ENCODE results near the gene TTC12. TPM values are rescaled to one million over a fixed set of nuclear protein-coding genes. Genes with fewer than 3 reads are reported as not detected.

The TTC12 gene
- 14.7 TPM for polyA plus RNA-seq (2013, experiment 1 of 2)
- 14.2 TPM for polyA plus RNA-seq (2013, experiment 2 of 2)

DNA sequence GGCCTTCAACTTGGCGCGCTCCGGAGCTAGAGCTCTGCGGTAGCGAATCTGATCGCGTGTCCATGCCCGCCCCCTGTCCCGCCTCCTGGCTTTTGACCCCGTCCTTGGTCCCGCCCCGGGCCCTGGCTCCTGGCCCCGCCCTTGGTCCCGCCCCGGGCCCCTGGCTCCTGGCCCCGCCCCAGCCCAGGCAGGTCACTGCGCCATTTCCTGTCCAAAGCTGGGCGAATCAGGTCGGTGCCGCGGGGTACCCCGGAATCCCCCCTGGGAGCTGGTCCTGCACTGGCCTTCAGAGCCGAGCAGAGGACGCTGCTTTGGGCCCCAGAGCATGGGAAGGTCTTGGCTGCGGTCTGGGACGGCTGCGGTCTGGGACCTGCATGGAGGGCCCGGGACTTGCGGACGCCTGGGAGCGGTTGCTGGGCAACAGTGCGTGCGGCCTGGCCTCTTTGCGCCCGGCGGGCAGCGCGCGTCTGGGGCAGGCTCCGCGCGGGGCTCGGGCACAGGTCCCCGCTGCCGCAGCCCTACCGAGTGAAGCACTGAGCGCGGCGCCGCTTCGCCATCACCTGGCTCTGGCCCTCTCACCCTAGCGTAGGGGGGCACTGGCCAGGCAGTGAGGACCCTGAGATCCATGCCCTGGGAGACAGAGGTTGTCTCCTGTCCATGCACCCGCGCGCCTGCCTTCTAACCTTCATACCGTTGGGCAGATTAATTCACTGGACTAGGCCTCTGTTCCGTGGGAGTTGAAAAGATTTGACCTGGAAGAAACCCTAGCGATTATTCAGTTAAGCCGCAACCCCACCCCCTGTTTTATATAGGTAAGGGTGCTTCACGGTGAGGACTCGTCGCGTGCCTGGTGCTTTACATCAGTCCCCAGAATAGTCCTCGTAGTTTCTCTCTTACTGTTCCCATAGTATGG lies at the start of gene TTC12:
Gene TTC12, plus strand, starts transcription at position 195 of the 913 bp plus-strand sequence. CDS start 1,675 bp downstream, outside the sequence.
- no peak within 1 kb of the TSS for H2BK12ac ChIP-seq (ENCODE audit: low read length)
- H4K91ac ChIP-seq (ENCODE audit: low read depth, low read length, poor library complexity), result no peak within 1 kb of the TSS
- peaks cover 0 to 18% of the 10 kb centered on the region in 2 donors for H3K36me3 ChIP-seq (replicated peaks in 1 of 2; ENCODE audit: control insufficient read depth in 2 of 2, insufficient read depth in 2 of 2, low read length in 2 of 2)
- no peak within 1 kb of the TSS for H3K4ac ChIP-seq (ENCODE audit: low read length)
- WGBS, 2 donors (ENCODE audit: extremely low coverage in 2 of 2, insufficient read length in 2 of 2, insufficient replicate concordance in 1 of 2), result no CpG with 5 or more reads among the region's 64 CpGs
- H2BK120ac ChIP-seq (ENCODE audit: low read depth, low read length), result no peak within 1 kb of the TSS
- DNase-seq (ENCODE audit: low spot score), result peak; percentile 88
- H3K79me1 ChIP-seq (ENCODE audit: low read depth, low read length), result no peaks in the 10 kb centered on the region
- peak within 1 kb of the TSS; percentile 59 for H2BK15ac ChIP-seq (ENCODE audit: low read length)
- H2AK5ac ChIP-seq (ENCODE audit: low read depth, low read length), result no peak within 1 kb of the TSS
- H3K23ac ChIP-seq (ENCODE audit: low read depth, low read length, poor library complexity), result peak within 1 kb of the TSS; percentile 62
- H2BK5ac ChIP-seq (ENCODE audit: low read length), result peak within 1 kb of the TSS; percentile 55
- peak within 1 kb of the TSS; percentile 98 for H2AFZ ChIP-seq (ENCODE audit: low read length)
- H3K4me3 ChIP-seq (ENCODE audit: low read length in 2 of 2), result peak within 1 kb of the TSS; percentile 88 to 99
- H3K4me1 ChIP-seq (ENCODE audit: control insufficient read depth in 2 of 2, insufficient read depth in 1 of 2, low read depth in 1 of 2, low read length in 2 of 2), result peaks cover 0 to 4% of the 10 kb centered on the region in 2 donors
- peak within 1 kb of the TSS; percentile 74 for H3K27ac ChIP-seq (replicated peaks; ENCODE audit: low read length)
- peaks cover 0 to 32% (median 12%) of the 10 kb centered on the region in 3 experiments for H3K27me3 ChIP-seq (ENCODE audit: control insufficient read depth in 3 of 3, insufficient read depth in 3 of 3, low read depth in 1 of 3, low read length in 3 of 3)
- H3K18ac ChIP-seq (ENCODE audit: low read length), result peak within 1 kb of the TSS; percentile 95
- H3K9ac ChIP-seq (ENCODE audit: low read depth, low read length, poor library complexity), result peak within 1 kb of the TSS; percentile 99
- H3K9me3 ChIP-seq (replicated peaks in 1 of 2; ENCODE audit: control insufficient read depth in 2 of 2, insufficient read depth in 1 of 2, low read depth in 1 of 2, low read length in 2 of 2), result peaks cover 0 to 2% of the 10 kb centered on the region in 2 donors
- peak within 1 kb of the TSS; percentile 94 for H3K14ac ChIP-seq (ENCODE audit: low read length)
- H4K8ac ChIP-seq (ENCODE audit: low read depth, low read length), result peak within 1 kb of the TSS; percentile 83
- H3K4me2 ChIP-seq (ENCODE audit: insufficient read depth, low read length, poor library complexity, severe bottlenecking), result peak within 1 kb of the TSS; percentile 72

DNA sequence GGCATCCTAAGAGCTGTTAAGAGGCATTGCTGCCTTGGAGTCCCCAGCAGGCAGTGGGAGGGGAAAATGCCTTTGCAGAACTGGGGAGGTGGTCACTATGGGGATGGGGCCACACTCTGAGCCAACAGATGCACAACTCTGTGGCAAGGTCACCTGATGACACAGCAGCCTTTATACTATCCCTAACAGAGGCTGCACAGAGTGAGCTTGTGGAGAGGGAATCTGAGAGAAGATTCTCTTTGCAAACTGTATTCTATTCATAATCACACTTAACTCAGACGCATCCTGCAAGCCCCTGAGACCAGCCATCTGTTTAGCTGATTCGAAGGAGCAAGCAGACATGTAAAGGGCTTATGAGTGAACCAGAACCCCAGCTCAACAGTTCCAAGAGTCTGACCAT lies 49.0 kb upstream of the TTC12 start:
- Histone ChIP-seq H2BK120ac (ENCODE audit: low read depth, low read length) (no peak overlapping the region), H3K14ac (ENCODE audit: low read length) (no peak overlapping the region), H3K23ac (ENCODE audit: low read depth, low read length, poor library complexity) (no peak overlapping the region), H4K8ac (ENCODE audit: low read depth, low read length) (no peak overlapping the region), H3K18ac (ENCODE audit: low read length) (no peak overlapping the region), H3K27ac (replicated peaks; ENCODE audit: low read length) (no peak overlapping the region), H2BK5ac (ENCODE audit: low read length) (no peak overlapping the region), H3K4me3 (ENCODE audit: low read length in 2 of 2) (no peak overlapping the region), H3K4me1 (ENCODE audit: control insufficient read depth in 2 of 2, insufficient read depth in 1 of 2, low read depth in 1 of 2, low read length in 2 of 2) (no peaks in the 10 kb centered on the region), H3K4me2 (ENCODE audit: insufficient read depth, low read length, poor library complexity, severe bottlenecking) (no peak overlapping the region), H2BK15ac (ENCODE audit: low read length) (no peak overlapping the region), H2AK5ac (ENCODE audit: low read depth, low read length) (no peak overlapping the region), H3K4ac (ENCODE audit: low read length) (no peak overlapping the region), H3K36me3 (replicated peaks in 1 of 2; ENCODE audit: control insufficient read depth in 2 of 2, insufficient read depth in 2 of 2, low read length in 2 of 2) (peaks cover 0 to 8% of the 10 kb centered on the region in 2 donors), H3K79me1 (ENCODE audit: low read depth, low read length) (no peaks in the 10 kb centered on the region), H2AFZ (ENCODE audit: low read length) (no peak overlapping the region), H4K91ac (ENCODE audit: low read depth, low read length, poor library complexity) (no peak overlapping the region), H3K27me3 (ENCODE audit: control insufficient read depth in 3 of 3, insufficient read depth in 3 of 3, low read depth in 1 of 3, low read length in 3 of 3) (no peaks in the 10 kb centered on the region), H3K9me3 (replicated peaks in 1 of 2; ENCODE audit: control insufficient read depth in 2 of 2, insufficient read depth in 1 of 2, low read depth in 1 of 2, low read length in 2 of 2) (no peaks in the 10 kb centered on the region), H2BK12ac (ENCODE audit: low read length) (no peak overlapping the region), H3K9ac (ENCODE audit: low read depth, low read length, poor library complexity) (no peak overlapping the region)
- no peak for DNase-seq (ENCODE audit: low spot score)
- no CpG with 5 or more reads among the region's 2 CpGs for WGBS, 2 donors (ENCODE audit: extremely low coverage in 2 of 2, insufficient read length in 2 of 2, insufficient replicate concordance in 1 of 2)

DNA sequence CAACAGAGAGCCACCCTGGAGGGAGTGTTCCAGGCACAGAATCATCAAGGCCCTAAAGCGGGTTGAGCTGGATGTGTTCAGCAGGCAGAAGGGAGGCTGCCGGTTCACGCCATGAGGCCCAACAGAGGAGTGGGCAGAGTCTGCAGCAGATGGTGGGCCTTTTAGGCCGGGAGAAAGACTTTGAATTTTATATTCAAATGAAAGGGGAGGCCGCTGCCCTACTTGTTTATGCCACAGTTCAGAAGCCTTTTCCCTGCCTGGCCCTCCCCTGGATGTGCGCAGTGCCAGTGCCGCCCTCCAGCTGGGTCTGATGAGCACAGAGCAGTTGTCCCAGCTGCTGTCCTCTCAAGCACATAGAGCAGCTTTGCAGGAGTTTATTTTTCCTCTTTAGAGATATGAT lies 46.9 kb upstream of the TTC12 start:
- Histone ChIP-seq H3K27me3 (ENCODE audit: control insufficient read depth in 3 of 3, insufficient read depth in 3 of 3, low read depth in 1 of 3, low read length in 3 of 3) (no peaks in the 10 kb centered on the region), H3K4me1 (ENCODE audit: control insufficient read depth in 2 of 2, insufficient read depth in 1 of 2, low read depth in 1 of 2, low read length in 2 of 2) (peaks cover 0 to under 1% of the 10 kb centered on the region in 2 donors), H3K4me3 (ENCODE audit: low read length in 2 of 2) (no peak overlapping the region), H4K8ac (ENCODE audit: low read depth, low read length) (no peak overlapping the region), H2BK120ac (ENCODE audit: low read depth, low read length) (no peak overlapping the region), H2BK5ac (ENCODE audit: low read length) (no peak overlapping the region), H3K9ac (ENCODE audit: low read depth, low read length, poor library complexity) (no peak overlapping the region), H3K18ac (ENCODE audit: low read length) (no peak overlapping the region), H3K79me1 (ENCODE audit: low read depth, low read length) (no peaks in the 10 kb centered on the region), H2BK15ac (ENCODE audit: low read length) (no peak overlapping the region), H3K23ac (ENCODE audit: low read depth, low read length, poor library complexity) (no peak overlapping the region), H2AFZ (ENCODE audit: low read length) (no peak overlapping the region), H3K4me2 (ENCODE audit: insufficient read depth, low read length, poor library complexity, severe bottlenecking) (no peak overlapping the region), H3K36me3 (replicated peaks in 1 of 2; ENCODE audit: control insufficient read depth in 2 of 2, insufficient read depth in 2 of 2, low read length in 2 of 2) (peaks cover 0 to 1% of the 10 kb centered on the region in 2 donors), H3K4ac (ENCODE audit: low read length) (no peak overlapping the region), H2AK5ac (ENCODE audit: low read depth, low read length) (no peak overlapping the region), H2BK12ac (ENCODE audit: low read length) (no peak overlapping the region), H3K9me3 (replicated peaks in 1 of 2; ENCODE audit: control insufficient read depth in 2 of 2, insufficient read depth in 1 of 2, low read depth in 1 of 2, low read length in 2 of 2) (no peaks in the 10 kb centered on the region), H3K14ac (ENCODE audit: low read length) (no peak overlapping the region), H3K27ac (replicated peaks; ENCODE audit: low read length) (no peak overlapping the region), H4K91ac (ENCODE audit: low read depth, low read length, poor library complexity) (no peak overlapping the region)
- no peak for DNase-seq (ENCODE audit: low spot score)
- WGBS, 2 donors (ENCODE audit: extremely low coverage in 2 of 2, insufficient read length in 2 of 2, insufficient replicate concordance in 1 of 2), result no CpG with 5 or more reads among the region's 7 CpGs

- Histone ChIP-seq H2BK5ac (ENCODE audit: low read length) (no peak overlapping the region), H3K4ac (ENCODE audit: low read length) (no peak overlapping the region), H3K79me1 (ENCODE audit: low read depth, low read length) (peaks cover 4% of the 10 kb centered on the region), H2BK120ac (ENCODE audit: low read depth, low read length) (no peak overlapping the region), H3K27me3 (ENCODE audit: control insufficient read depth in 3 of 3, insufficient read depth in 3 of 3, low read depth in 1 of 3, low read length in 3 of 3) (no peaks in the 10 kb centered on the region), H3K4me1 (ENCODE audit: control insufficient read depth in 2 of 2, insufficient read depth in 1 of 2, low read depth in 1 of 2, low read length in 2 of 2) (peaks cover 0 to 6% of the 10 kb centered on the region in 2 donors), H3K4me2 (ENCODE audit: insufficient read depth, low read length, poor library complexity, severe bottlenecking) (no peak overlapping the region), H3K9me3 (replicated peaks in 1 of 2; ENCODE audit: control insufficient read depth in 2 of 2, insufficient read depth in 1 of 2, low read depth in 1 of 2, low read length in 2 of 2) (no peaks in the 10 kb centered on the region), H2AFZ (ENCODE audit: low read length) (no peak overlapping the region), H2AK5ac (ENCODE audit: low read depth, low read length) (no peak overlapping the region), H3K23ac (ENCODE audit: low read depth, low read length, poor library complexity) (no peak overlapping the region), H4K8ac (ENCODE audit: low read depth, low read length) (no peak overlapping the region), H2BK15ac (ENCODE audit: low read length) (no peak overlapping the region), H3K18ac (ENCODE audit: low read length) (no peak overlapping the region), H3K27ac (replicated peaks; ENCODE audit: low read length) (no peak overlapping the region), H2BK12ac (ENCODE audit: low read length) (no peak overlapping the region), H3K14ac (ENCODE audit: low read length) (no peak overlapping the region), H4K91ac (ENCODE audit: low read depth, low read length, poor library complexity) (no peak overlapping the region), H3K4me3 (ENCODE audit: low read length in 2 of 2) (peak overlapping the region in 1 of 2 donors; percentile 20), H3K9ac (ENCODE audit: low read depth, low read length, poor library complexity) (no peak overlapping the region), H3K36me3 (replicated peaks in 1 of 2; ENCODE audit: control insufficient read depth in 2 of 2, insufficient read depth in 2 of 2, low read length in 2 of 2) (peaks cover 0 to 4% of the 10 kb centered on the region in 2 donors)
- DNase-seq (ENCODE audit: low spot score), result no peak
- no CpG with 5 or more reads among the region's 2 CpGs for WGBS, 2 donors (ENCODE audit: extremely low coverage in 2 of 2, insufficient read length in 2 of 2, insufficient replicate concordance in 1 of 2)
These were observed 45.3 kb upstream of the TTC12 start for GRCh38 chr11:113269096-113269495.

All from neuronal stem cell (in vitro differentiated cells).